GM19239 (cell line): ENCODE measurements around the gene ZSCAN31.
A peak's percentile ranks its signal among the peaks of the same experiment; 100 is the strongest.
"Not testable (repeated sequence)": the region's sequence is repeated elsewhere in the genome, so short reads cannot be mapped to it uniquely, and the experiment has no call there.

Experiments used
- DNase-seq: peaks from one replicate; pipeline ENCODE4 v3.0.0; 2011; ENCODE audit warnings: low spot score; ENCODE audit not compliant: insufficient read length
- FAIRE-seq: peaks from 2 replicates; lab custom pipeline; 2011; peaks lifted over from hg19 to GRCh38; lab: Jason Lieb, UNC

ZSCAN31 gene

DNA sequence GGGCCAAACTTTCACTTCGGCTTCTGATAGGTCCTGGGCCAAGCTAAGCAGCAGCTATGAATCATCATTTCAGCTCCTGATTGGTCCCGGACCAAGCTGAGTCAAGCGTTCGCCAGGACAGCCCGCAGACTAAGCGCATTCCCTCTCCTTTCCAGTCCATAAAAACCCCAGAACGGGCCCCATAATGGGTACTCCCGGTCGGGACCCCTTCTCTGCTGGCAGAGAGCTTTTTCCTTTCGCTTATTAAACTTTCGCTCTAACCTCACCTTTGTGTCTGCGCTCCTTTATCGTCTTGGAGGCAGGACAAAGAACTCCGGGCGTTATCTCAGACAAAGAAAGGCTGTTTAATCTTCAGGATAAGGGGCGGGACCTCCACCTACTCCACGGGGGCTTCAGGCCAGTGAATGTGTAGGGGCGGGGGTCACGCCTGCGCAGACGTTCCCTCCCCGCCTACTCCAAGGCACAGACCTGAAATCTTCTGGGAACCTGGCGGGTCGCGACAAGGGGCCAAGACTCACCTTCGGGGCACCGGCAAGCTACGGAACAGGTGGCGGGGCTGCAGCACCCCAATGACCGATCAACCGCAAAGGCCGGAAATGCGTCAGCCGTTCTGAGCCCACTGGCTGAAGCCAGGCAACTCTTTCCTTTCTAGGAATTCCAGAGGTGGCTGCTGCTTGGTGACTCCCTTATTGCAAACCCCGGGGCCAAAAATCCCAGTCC, at the start of gene ZSCAN31:
TSS of gene ZSCAN31 (minus strand) at position 585 of the 720 bp plus-strand sequence. CDS start 6,465 bp downstream, outside the sequence.
- peak; percentile 39 for DNase-seq
- FAIRE-seq = peak; percentile 96

DNA sequence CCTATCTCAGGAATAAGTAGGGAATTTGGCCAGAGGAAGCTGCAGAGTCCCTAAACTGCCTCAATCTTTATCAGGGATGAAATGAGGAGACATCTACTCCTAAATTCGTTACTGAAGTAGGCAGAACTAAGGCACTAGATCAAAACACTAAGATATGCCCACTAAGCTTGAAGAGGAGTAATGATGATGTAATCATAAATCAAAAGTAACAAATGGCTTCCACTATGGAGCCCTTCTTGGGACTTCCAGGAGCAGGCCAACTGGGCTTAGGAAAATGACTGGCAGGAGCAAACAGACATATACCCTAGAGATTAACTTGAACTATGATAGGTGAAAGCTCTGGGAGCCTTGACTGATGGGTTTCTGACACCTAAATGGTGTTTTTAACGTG, 48.2 kb upstream of the ZSCAN31 start:
- FAIRE-seq (no peak), DNase-seq (no peak)

DNA sequence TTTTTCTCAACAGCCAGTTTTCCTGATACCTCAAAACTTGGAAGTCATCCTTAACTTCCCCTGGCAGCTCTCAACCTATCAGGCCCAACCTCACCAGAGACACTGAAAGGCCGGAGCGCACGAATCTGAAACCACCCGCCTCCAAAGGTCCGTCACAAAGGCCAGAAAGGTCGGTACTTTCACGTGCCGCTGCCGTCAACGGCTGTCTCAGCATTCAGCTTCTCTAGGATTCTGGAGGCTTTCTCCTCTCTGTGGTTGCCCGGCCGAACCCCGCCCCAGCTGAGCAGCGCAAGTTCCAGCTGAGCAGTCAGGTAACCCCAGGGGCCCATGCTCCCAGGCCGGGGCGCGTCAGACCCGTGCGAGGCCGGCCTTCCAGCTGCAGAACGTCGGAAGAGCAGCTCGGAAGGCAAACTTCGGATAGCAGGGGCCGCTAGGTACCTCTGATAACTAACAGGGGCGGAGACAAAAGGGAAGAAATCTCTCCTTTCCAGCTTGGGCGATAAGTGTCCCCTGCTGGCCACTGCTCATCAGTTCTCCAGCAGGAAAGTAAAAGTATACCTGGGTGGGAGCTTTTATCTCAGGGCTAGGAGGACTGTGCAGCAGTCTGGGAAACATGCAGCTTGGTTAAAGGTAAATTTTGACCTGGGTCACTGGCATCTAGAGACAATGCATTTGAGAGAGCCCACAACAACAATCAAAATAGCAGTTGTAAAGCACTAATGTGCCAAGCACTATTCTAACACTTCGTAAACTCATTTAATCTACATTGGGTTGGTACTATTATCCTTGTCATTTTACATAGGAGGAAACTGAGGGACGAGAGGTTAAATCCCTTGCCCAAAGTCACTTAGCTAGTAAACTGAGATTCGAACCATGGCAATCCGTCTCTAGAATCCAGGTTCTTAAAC, 47.5 kb upstream of the ZSCAN31 start:
- DNase-seq (peak; percentile 58), FAIRE-seq (peak; percentile 98)

DNA sequence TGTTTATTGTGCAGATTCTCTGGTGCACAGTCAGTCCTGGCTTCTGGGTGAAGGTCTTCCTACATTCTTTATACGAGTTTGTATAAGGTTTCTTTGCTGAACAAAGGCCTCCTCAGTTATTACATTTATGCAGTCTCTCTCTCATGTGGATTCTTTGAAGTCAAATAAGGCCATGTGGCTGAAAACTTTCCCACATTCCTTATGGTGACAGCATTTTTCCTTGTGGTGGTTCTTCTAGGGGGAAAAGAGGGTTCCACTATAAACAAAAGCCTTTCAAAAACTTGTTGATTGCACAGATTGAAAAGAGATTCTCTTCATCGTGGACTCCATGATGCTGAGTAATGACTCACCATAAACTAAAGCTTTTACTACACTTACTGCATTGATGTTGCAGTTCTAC, 44.4 kb upstream of the ZSCAN31 start:
- DNase-seq (no peak), FAIRE-seq (no peak)

DNA sequence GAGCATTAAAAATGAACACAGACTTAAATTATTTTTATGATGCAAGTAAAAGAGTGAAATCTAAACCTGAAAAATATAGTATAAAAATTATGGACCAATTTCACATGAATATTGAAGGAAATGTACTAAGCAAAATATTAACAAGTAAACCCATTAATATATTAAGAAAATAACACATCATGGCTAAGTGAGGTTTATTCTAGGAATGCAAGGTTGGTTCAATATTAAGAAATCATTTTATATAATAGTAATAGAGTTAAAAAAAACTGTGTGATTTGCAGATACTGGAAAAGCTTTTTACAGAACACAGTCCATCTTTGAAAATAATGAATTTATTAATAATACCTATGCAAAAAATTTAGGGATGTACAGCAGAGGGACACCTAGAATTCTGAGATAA, 42.7 kb upstream of the ZSCAN31 start:
- DNase-seq (no peak), FAIRE-seq (no peak)

DNA sequence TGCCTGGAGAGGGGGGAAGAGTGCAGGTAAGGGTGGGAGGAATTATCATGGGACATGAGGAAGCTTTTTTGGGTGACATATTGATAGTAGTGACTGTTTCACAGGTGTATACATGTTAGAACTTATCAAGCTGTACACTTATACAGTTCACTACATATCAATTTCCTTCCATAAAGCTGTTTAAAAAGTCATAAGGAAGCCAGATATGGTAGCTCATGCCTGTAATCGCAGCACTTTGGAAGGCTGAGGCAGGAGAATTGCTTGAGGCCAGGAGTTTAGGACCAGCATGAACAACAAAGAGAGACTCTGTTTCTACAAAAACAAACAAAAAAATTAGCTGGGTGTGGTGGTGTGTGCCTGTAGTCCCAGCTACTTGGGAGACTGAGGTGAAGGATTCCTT, 41.9 kb upstream of the ZSCAN31 start:
- FAIRE-seq (no peak), DNase-seq (no peak)

DNA sequence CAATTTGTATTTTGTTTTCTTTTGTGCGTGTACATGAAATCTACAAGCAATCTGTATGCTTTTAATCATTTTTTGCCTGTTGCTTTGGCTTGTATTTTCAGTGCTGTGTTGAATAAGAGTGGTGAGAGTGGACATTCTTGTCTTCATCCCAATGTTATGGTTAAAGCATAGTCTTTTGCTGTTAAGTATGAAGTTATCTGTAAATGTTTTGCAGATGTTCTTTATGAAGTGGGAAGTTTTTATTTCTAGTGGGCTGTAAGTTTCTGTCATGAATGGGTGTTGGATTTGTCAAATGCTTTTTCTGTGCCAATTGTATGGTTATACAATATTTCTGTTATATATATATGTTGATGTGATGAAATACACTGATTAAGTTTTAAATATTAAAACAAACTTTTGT, 38.0 kb upstream of the ZSCAN31 start:
- no peak for FAIRE-seq
- DNase-seq = no peak

DNA sequence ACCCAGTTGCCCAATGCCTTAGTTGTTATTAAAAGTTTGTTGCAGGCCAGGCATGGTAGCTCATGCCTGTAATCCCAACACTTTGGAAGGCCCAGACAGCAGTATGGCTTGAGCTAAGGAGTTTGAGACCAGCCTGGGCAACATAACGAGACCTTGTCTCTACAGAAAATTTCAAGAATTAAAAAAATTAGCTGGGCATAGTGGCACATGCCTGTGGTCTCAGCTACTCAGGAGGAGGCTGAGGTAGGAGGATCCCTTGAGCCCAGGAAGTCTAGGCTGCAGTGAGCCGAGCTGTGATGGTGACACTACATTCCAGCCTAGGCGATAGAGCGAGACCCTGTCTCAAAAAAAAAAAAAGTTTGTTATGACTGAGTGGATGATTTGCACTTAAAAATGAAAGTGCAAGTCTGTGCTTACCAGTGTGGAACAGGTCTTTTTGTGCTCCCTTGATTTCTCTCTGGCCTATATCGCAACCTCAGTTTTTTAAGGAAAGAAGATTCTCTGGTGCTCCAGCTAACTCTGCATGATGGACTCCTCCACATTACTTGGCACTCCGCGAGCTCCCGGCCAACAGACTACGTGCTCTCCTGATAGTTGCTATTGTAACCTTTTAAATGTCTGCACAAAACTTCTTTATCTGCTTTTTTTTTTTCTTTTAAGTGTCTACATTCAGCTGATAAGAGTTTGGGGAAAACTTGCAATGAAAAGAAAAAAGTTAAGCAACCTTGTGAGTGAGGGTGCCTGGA, 35.9 kb upstream of the ZSCAN31 start:
- peak; percentile 89 for FAIRE-seq
- DNase-seq = no peak

DNA sequence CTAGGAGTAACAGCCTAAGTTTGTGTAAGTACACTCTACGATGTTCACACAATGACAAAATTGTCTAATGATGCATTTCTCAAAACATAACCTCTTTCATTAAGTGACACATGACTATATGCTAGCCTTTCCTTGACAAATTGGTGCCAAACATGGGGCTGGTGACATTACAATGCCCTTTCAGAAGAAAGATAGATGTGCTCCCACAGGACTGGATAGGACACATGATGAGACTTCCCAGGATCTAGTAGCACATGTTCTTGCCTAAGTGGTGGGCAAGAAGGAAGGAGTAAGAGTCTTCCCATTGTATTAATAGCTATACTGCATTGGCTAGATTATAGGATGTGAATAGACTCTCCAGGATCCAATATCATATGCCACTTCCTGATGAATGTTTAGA, 35.3 kb upstream of the ZSCAN31 start:
- FAIRE-seq = no peak
- no peak for DNase-seq

DNA sequence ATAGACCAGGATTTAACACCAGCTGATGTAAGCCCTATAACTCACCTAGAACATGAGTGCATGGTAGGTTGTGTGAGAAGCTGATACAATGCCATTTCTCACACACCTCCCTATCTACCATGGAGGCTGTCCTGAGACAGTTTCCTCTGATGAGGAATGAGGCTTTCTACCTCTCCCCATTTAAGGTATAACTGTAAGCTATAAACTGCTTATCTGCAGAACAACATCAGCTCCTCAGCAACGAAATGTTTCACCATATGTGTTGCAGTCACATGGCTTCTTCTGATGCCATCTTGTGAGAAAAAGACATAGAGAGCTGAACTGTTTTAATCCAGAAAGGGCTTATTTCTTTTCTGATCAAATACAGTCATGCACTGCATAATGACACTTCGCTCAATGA, 34.5 kb upstream of the ZSCAN31 start:
- DNase-seq (no peak), FAIRE-seq (no peak)

DNA sequence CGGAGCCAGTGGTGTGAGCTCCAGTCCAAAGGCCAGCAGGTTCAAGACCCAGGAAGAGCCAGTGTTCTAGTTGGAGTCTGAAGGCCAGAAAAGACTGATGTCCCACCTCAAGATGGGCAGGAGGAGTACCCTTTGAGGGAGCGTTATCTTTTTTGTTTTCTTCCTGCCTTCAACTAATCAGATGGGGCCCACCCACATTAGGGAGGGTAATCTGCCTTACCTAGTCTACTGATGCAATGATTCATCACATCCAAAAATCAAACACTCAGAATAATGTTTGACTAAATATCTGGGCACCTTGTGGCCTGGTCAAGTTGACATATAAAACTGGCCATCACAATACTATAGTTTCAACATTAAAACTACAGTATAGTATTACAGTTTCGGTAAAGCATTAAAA, 33.5 kb upstream of the ZSCAN31 start:
- FAIRE-seq (no peak), DNase-seq (no peak)

DNA sequence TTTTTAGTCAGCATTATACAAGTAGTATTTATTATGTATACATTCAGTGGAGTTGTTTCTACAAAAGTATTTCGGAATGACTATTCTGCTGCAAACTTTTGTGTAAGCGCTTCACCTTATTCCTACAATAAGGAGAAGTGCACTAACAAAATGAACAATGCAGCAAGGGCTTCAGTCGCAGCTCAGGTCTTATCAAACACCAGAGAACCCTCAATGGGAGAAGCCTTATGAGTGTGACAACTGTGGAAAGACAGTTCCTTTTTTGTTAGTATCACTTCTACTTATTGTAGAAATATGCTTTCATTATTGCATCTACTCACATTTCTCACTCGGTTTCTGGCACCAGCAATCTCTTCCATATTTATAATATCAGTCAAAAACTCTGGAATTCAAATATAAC, 32.6 kb upstream of the ZSCAN31 start:
- FAIRE-seq (peak; percentile 18), DNase-seq (no peak)

DNA sequence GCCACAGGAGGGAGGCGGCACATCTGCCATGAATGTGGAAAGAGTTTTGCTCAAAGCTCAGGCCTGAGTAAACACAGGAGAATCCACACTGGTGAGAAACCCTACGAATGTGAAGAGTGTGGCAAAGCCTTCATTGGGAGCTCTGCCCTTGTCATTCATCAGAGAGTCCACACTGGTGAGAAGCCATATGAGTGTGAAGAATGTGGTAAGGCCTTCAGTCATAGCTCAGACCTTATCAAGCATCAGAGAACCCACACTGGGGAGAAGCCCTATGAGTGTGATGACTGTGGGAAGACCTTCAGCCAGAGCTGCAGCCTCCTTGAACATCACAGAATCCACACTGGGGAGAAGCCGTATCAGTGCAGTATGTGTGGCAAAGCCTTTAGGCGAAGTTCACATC, 29.6 kb upstream of the ZSCAN31 start:
- not testable (repeated sequence) for FAIRE-seq, DNase-seq

DNA sequence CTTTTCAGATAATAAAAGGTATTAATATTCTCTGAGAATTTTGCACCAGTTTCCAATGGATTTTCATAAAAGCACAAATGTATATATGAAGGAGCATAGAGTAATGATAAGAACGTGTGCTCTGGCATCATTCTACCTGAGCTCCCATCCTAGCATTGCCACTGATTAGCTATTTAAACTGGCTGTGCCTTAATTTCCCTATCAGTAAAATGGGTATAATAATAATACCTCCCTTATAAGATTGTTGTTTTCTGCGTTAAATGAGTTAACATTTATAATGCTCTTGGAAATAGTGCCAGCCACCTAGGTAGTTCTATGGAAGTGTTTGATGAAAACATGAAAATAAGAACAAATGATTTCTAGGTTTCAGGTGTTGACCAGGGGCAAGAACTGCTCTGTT, 25.0 kb upstream of the ZSCAN31 start:
- no peak for DNase-seq
- no peak for FAIRE-seq

DNA sequence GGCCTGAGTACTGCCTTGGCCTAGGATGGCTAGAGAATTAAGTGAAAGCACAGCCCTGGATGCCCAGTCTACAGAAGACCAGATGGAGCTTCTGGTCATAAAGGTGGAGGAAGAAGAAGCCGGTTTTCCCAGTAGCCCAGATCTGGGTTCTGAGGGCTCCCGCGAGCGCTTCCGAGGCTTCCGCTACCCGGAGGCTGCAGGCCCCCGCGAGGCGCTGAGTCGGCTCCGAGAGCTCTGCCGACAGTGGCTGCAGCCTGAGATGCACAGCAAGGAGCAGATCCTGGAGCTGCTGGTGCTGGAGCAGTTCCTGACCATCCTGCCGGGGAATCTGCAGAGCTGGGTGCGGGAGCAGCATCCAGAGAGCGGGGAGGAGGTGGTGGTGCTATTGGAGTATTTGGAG, 23.6 kb upstream of the ZSCAN31 start:
- not testable (repeated sequence) for DNase-seq, FAIRE-seq

DNA sequence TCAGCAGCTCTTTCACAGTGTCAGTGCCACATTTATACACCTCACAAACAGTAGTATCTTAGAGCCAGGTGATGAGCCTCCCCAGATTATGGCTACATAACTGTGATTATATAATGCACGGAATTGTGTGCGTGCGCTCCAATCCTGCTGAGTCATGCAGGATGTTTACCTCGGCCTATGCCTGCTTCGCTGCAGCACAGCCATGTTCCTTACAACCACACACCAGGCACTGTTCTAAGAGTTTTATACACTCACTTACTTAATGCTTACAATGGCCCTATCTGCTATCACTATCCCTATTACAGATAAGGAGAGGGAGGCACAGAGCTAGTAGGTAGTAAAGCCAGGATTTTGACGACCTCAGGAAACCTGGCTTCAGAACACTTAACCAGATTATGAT, 21.1 kb upstream of the ZSCAN31 start:
- no peak for DNase-seq
- FAIRE-seq = no peak

DNA sequence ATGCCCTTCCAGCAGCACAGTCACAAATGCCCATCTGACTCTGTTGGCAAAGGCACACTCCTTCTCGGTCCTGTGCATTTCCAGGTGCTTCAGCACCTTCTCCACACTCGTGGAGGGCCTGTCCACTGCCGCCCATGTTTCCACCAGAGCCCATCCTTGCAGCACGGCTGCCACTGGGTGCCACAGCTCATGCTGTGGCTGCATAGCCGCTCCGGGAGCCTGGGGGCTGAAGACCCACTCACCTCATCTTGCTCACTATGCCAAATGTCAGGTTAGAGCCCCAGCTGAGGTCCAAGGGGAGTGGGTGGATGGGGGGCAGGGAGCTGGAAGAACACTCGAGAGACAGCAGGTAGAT, 20.7 kb upstream of the ZSCAN31 start:
- FAIRE-seq (no peak), DNase-seq (no peak)

DNA sequence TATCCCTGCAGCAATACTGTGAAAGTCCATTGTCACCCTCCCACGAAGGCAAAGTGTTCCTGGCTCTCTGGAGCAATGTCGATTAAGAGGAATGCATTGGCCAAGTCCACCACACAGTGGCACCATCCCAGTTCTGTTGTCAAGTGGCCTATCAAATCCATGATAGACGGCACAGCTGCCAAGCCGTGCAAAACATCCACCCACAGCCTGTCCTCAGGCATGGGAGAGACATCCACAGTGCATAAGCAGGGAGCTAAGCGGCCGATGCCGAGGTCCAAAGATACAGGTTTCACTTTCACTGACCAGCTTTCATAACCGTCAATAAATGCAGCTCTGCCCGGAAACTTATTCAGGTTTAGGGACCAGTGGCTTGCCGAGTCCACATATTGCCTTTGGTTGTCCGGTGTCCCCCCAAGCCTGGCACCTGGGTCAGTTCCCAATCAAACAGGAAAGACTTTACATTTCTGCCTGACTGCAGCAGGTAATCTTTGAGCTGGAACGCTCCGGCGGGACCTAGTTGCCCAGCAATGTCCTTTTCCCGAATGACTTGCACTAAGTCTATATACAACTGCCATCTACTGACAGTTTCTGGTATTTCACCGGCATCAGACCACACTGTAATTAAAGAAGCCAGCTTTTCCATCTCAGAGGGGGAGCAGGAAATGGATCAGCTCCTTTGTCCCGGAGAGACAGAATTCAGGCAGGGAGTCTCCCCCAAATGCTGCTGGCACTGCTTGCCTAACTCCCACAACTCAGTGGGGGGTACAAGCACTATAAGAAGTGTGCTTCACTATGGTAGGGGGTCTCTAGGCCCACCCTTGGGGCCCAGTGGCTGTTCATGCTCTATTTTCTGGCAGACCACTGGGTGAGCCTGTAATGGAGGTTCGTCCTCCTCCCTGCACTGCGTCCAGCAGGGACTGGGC, 20.1 kb upstream of the ZSCAN31 start:
- FAIRE-seq (peak; percentile 94), DNase-seq (peak; percentile 35)

DNA sequence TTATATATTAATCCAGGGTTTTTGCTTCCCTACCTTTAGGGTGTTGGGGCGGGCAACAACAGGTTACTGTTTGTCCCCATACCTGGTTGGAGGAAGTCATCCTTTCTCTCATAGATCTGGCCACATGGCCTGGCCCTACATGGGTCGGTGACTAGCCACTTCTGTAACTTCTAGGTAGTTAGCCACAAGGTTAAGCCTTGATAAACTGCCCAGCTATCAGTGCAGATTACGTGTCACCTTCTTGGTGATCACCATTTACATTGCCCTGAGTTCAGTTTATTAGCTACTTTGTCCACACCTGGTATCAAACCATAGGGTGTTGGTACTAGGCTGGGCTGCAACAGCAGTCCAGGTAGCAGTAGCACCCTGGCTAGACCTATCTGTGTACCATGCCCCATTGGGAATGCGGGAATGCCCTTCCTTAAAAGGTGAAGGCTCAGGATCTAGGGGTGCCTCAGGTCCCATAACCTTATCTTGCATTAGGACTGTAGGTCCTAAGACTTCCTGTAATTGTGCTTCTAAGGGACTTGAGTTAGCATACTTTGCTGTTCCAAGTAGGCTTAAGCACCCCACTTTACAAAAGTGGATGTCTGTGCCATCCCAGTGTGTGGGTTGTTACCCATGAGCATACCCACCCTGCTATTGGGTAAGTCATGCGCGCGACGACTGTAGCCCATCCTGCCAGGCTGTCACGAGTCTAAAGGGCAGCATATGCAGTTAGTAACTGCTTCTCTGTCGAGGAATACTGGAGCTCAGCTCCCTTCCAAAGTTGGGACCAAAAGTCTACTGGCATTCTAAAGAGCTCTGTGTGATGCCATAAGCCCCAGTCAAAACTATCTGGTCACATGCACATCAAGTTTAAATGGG, 19.0 kb upstream of the ZSCAN31 start:
- FAIRE-seq (no peak), DNase-seq (no peak)
